Measurements from ENCODE around the gene LPAR1.

Gene LPAR1

GRCh38 chr9:110892689-110893088, 145.6 kb downstream of the LPAR1 start:
- DNase-seq = no peak
- Histone ChIP-seq H3K4me2 (ENCODE audit: low read depth, low read length) (no peak overlapping the region), H3K4me1 (ENCODE audit: low read length) (no peaks in the 10 kb centered on the region), H3K9me2 (replicated peaks; ENCODE audit: insufficient read depth, low read length) (no peaks in the 10 kb centered on the region), H3K27ac (ENCODE audit: low read length) (no peak overlapping the region), H3F3A (ENCODE audit: insufficient read depth, low read length) (no peaks in the 10 kb centered on the region), H3K27me3 (replicated peaks; ENCODE audit: insufficient read depth, low read length) (no peaks in the 10 kb centered on the region), H4K20me1 (ENCODE audit: insufficient read depth, low read length) (no peaks in the 10 kb centered on the region), H2AFZ (ENCODE audit: low read length) (no peak overlapping the region), H3K79me2 (ENCODE audit: low read length) (no peaks in the 10 kb centered on the region), H3K4me3 (ENCODE audit: low read length) (no peak overlapping the region), H3K36me3 (replicated peaks; ENCODE audit: insufficient read depth, low read length) (no peaks in the 10 kb centered on the region), H3K9ac (ENCODE audit: low read length) (no peak overlapping the region), H3K9me3 (replicated peaks; ENCODE audit: insufficient read depth, low read length) (no peaks in the 10 kb centered on the region)
- TF ChIP-seq CTCF (IDR thresholded peaks at IDR 0.05; ENCODE audit: low read length) = no peak

- H3K4me2 ChIP-seq (ENCODE audit: low read depth, low read length) = no peak overlapping the region
These were observed 146.5 kb downstream of the LPAR1 start for GRCh38 chr9:110891760-110892159.

GRCh38 chr9:110890416-110890815, 147.9 kb downstream of the LPAR1 start:
- Histone ChIP-seq H3F3A (ENCODE audit: insufficient read depth, low read length) (no peaks in the 10 kb centered on the region), H3K36me3 (replicated peaks; ENCODE audit: insufficient read depth, low read length) (no peaks in the 10 kb centered on the region), H3K27ac (ENCODE audit: low read length) (no peak overlapping the region), H3K9me2 (replicated peaks; ENCODE audit: insufficient read depth, low read length) (no peaks in the 10 kb centered on the region), H3K9me3 (replicated peaks; ENCODE audit: insufficient read depth, low read length) (no peaks in the 10 kb centered on the region), H3K27me3 (replicated peaks; ENCODE audit: insufficient read depth, low read length) (no peaks in the 10 kb centered on the region), H3K9ac (ENCODE audit: low read length) (no peak overlapping the region), H3K4me1 (ENCODE audit: low read length) (no peaks in the 10 kb centered on the region), H4K20me1 (ENCODE audit: insufficient read depth, low read length) (no peaks in the 10 kb centered on the region), H3K79me2 (ENCODE audit: low read length) (no peaks in the 10 kb centered on the region), H3K4me2 (ENCODE audit: low read depth, low read length) (no peak overlapping the region), H3K4me3 (ENCODE audit: low read length) (no peak overlapping the region), H2AFZ (ENCODE audit: low read length) (no peak overlapping the region)
- TF ChIP-seq EZH2 (optimal IDR thresholded peaks at IDR 0.05; ENCODE audit: low read depth, low read length) = no peak
- TF ChIP-seq EZH2phosphoT487 (IDR thresholded peaks at IDR 0.05; ENCODE audit: low read length) = no peak
- no peak for TF ChIP-seq CTCF (IDR thresholded peaks at IDR 0.05; ENCODE audit: low read length)
- no peak for DNase-seq

More at GRCh38 chr9:110891760-110892159, 146.5 kb downstream of the LPAR1 start:
- Histone ChIP-seq H3K9me2 (replicated peaks; ENCODE audit: insufficient read depth, low read length) (no peaks in the 10 kb centered on the region), H3K4me3 (ENCODE audit: low read length) (no peak overlapping the region), H3F3A (ENCODE audit: insufficient read depth, low read length) (no peaks in the 10 kb centered on the region), H3K4me1 (ENCODE audit: low read length) (no peaks in the 10 kb centered on the region), H4K20me1 (ENCODE audit: insufficient read depth, low read length) (no peaks in the 10 kb centered on the region), H3K9ac (ENCODE audit: low read length) (no peak overlapping the region), H3K27me3 (replicated peaks; ENCODE audit: insufficient read depth, low read length) (no peaks in the 10 kb centered on the region), H3K36me3 (replicated peaks; ENCODE audit: insufficient read depth, low read length) (no peaks in the 10 kb centered on the region), H3K79me2 (ENCODE audit: low read length) (no peaks in the 10 kb centered on the region), H2AFZ (ENCODE audit: low read length) (no peak overlapping the region), H3K9me3 (replicated peaks; ENCODE audit: insufficient read depth, low read length) (no peaks in the 10 kb centered on the region), H3K27ac (ENCODE audit: low read length) (no peak overlapping the region)
- TF ChIP-seq EZH2phosphoT487 (IDR thresholded peaks at IDR 0.05; ENCODE audit: low read length) = no peak
- no peak for DNase-seq

DNA sequence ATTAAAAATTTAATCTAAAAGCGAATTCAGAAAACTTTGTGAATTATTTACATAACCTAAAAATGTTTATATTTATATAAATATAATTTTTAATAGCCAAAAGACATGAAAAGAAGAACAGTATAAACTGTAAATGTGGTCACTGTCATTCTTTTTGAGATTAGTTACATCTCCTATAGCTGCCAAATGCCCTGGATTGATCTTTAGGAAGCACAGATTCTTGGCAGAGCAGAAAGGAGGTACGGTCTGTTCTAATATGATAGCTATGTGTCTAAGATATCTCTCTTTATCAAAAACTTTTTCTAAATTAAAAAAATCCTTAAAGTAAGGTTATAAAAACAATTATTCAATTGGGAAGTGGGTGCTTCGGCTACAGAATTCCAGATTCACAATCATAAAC, 151.0 kb downstream of the LPAR1 start:
- no peak overlapping the region for H3K9ac ChIP-seq (ENCODE audit: low read length)
- H3K27ac ChIP-seq (ENCODE audit: low read length) = no peak overlapping the region
- H3F3A ChIP-seq (ENCODE audit: insufficient read depth, low read length) = no peaks in the 10 kb centered on the region
- no peaks in the 10 kb centered on the region for H3K36me3 ChIP-seq (replicated peaks; ENCODE audit: insufficient read depth, low read length)
- H3K4me3 ChIP-seq (ENCODE audit: low read length) = no peak overlapping the region
- H4K20me1 ChIP-seq (ENCODE audit: insufficient read depth, low read length) = no peaks in the 10 kb centered on the region
- no peak overlapping the region for H3K4me2 ChIP-seq (ENCODE audit: low read depth, low read length)
- H2AFZ ChIP-seq (ENCODE audit: low read length) = no peak overlapping the region
- no peaks in the 10 kb centered on the region for H3K9me2 ChIP-seq (replicated peaks; ENCODE audit: insufficient read depth, low read length)
- no peaks in the 10 kb centered on the region for H3K27me3 ChIP-seq (replicated peaks; ENCODE audit: insufficient read depth, low read length)
- no peaks in the 10 kb centered on the region for H3K79me2 ChIP-seq (ENCODE audit: low read length)
- no peaks in the 10 kb centered on the region for H3K4me1 ChIP-seq (ENCODE audit: low read length)
- no peak for DNase-seq
- no peak for TF ChIP-seq EZH2 (optimal IDR thresholded peaks at IDR 0.05; ENCODE audit: low read depth, low read length)
- TF ChIP-seq EZH2phosphoT487 (IDR thresholded peaks at IDR 0.05; ENCODE audit: low read length) = no peak
- TF ChIP-seq CTCF (IDR thresholded peaks at IDR 0.05; ENCODE audit: low read length) = no peak
- no peaks in the 10 kb centered on the region for H3K9me3 ChIP-seq (replicated peaks; ENCODE audit: insufficient read depth, low read length)

Measured in MM.1S (cell line).